Neural crest cell (in vitro differentiated cells): ENCODE measurements around the gene NUMA1. TPM values are rescaled to one million over a fixed set of nuclear protein-coding genes. Genes with fewer than 3 reads are reported as not detected.

Experiments used
- DNase-seq: peaks from one replicate; pipeline ENCODE4 v3.0.0; 2021; ENCODE audit warnings: low read depth, mixed read lengths, low spot score
- H3K27ac Mint-ChIP-seq: one replicate; pipeline ENCODE4 v1.8.0; 2021; ENCODE audit warnings: mild to moderate bottlenecking, mixed read lengths; ENCODE audit not compliant: unreplicated experiment
- H3K27me3 Mint-ChIP-seq: 2 replicates; pipeline ENCODE4 v1.8.0; 2021; ENCODE audit warnings: low read depth, mild to moderate bottlenecking, mixed read lengths
- H3K36me3 Mint-ChIP-seq: 2 replicates; pipeline ENCODE4 v1.8.0; 2021; ENCODE audit warnings: low read depth, mild to moderate bottlenecking, mixed read lengths
- H3K4me1 Mint-ChIP-seq: 2 replicates; pipeline ENCODE4 v1.8.0; 2021; ENCODE audit warnings: mixed read lengths
- H3K4me3 Mint-ChIP-seq: one replicate; pipeline ENCODE4 v1.8.0; 2021; ENCODE audit warnings: mild to moderate bottlenecking, mixed read lengths
- H3K9me3 Mint-ChIP-seq: 2 replicates; pipeline ENCODE4 v1.8.0; 2021; ENCODE audit warnings: mixed read lengths
- CTCF ChIP-seq: fragments of 200-600 bp; sonication (generic); conservative IDR thresholded peaks from 2 replicates; pipeline ENCODE4 v1.5.0; 2021; ENCODE audit warnings: antibody characterized with exemption, mild to moderate bottlenecking
- total RNA-seq: library from RNA; stranded (reverse); gene quantifications from 2 replicates; pipeline ENCODE4 v1.2.1, GENCODE V29; 2021

The NUMA1 gene
- total RNA-seq, 1 donor from 2014 or later: 179 TPM

- no peaks in the 10 kb centered on the region for H3K9me3 Mint-ChIP-seq
- no peak for TF ChIP-seq CTCF
These were observed 92.3 kb downstream of the NUMA1 start for GRCh38 chr11:71988050-71988449.

GRCh38 chr11:71987521-71987920 lies 92.8 kb downstream of the NUMA1 start:
- DNase-seq: no peak
- Mint-ChIP-seq H3K36me3 (peaks cover 7% of the 10 kb centered on the region), H3K27ac (no peak overlapping the region), H3K4me3 (no peak overlapping the region), H3K27me3 (no peaks in the 10 kb centered on the region), H3K9me3 (no peaks in the 10 kb centered on the region), H3K4me1 (no peaks in the 10 kb centered on the region)
- TF ChIP-seq CTCF: no peak

More at GRCh38 chr11:71988050-71988449, 92.3 kb downstream of the NUMA1 start:
- no peak overlapping the region for H3K27ac Mint-ChIP-seq
- H3K4me3 Mint-ChIP-seq: no peak overlapping the region
- peaks cover 9% of the 10 kb centered on the region for H3K36me3 Mint-ChIP-seq
- DNase-seq: no peak
- H3K27me3 Mint-ChIP-seq: no peaks in the 10 kb centered on the region
- H3K4me1 Mint-ChIP-seq: no peaks in the 10 kb centered on the region

GRCh38 chr11:71986131-71986530 lies 94.2 kb downstream of the NUMA1 start:
- Mint-ChIP-seq H3K27me3 (no peaks in the 10 kb centered on the region), H3K4me3 (no peak overlapping the region), H3K4me1 (no peaks in the 10 kb centered on the region), H3K27ac (no peak overlapping the region), H3K36me3 (peaks cover 5% of the 10 kb centered on the region), H3K9me3 (no peaks in the 10 kb centered on the region)
- DNase-seq: no peak
- TF ChIP-seq CTCF: no peak

- Mint-ChIP-seq H3K4me1 (no peaks in the 10 kb centered on the region), H3K9me3 (no peaks in the 10 kb centered on the region), H3K27me3 (no peaks in the 10 kb centered on the region), H3K4me3 (no peak overlapping the region), H3K36me3 (peaks cover 3% of the 10 kb centered on the region), H3K27ac (no peak overlapping the region)
- no peak for DNase-seq
- no peak for TF ChIP-seq CTCF
These were observed 100.7 kb downstream of the NUMA1 start for GRCh38 chr11:71979602-71980001.

- no peaks in the 10 kb centered on the region for H3K27me3 Mint-ChIP-seq
- TF ChIP-seq CTCF: no peak
- DNase-seq: no peak
- no peak overlapping the region for H3K4me3 Mint-ChIP-seq
- H3K36me3 Mint-ChIP-seq: peaks cover 3% of the 10 kb centered on the region
- H3K4me1 Mint-ChIP-seq: no peaks in the 10 kb centered on the region
- H3K9me3 Mint-ChIP-seq: no peaks in the 10 kb centered on the region
- no peak overlapping the region for H3K27ac Mint-ChIP-seq
These were observed 101.2 kb downstream of the NUMA1 start for GRCh38 chr11:71979094-71979493.
